Keratinocyte (primary cell): Measurements from ENCODE around the gene TMEM135. TPM values are rescaled to one million over a fixed set of nuclear protein-coding genes. Genes with fewer than 3 reads are reported as not detected.

Source experiments
- DNase-seq: peaks from one replicate; pipeline ENCODE4 v3.0.0-alpha.2; 2011; ENCODE audit warnings: low read depth, missing footprints, low spot score
- FAIRE-seq: peaks from 2 replicates; lab custom pipeline; 2011; peaks lifted over from hg19 to GRCh38; lab: Jason Lieb, UNC
- H2AFZ ChIP-seq: 2 replicates; pipeline ENCODE4 v1.6.0; 2012; ENCODE audit warnings: low read length, control low read depth, inconsistent platforms; ENCODE audit not compliant: control insufficient read depth
- H3K27ac ChIP-seq: 2 replicates; pipeline ENCODE4 v1.5.1; 2011; ENCODE audit warnings: low read length; ENCODE audit not compliant: control insufficient read depth, insufficient read depth
- H3K27me3 ChIP-seq: 3 replicates; pipeline ENCODE4 v1.6.0; 2011; ENCODE audit warnings: low read length; ENCODE audit not compliant: control insufficient read depth, insufficient read depth; ENCODE audit errors: extremely low read depth
- H3K36me3 ChIP-seq, 2 experiments: 2 replicates in 1 of 2; 3 replicates in 1 of 2; pipeline ENCODE4 v1.5.1; 2011; ENCODE audit warnings: low read length in 2 of 2, mild to moderate bottlenecking in 1 of 2; ENCODE audit not compliant: control insufficient read depth in 2 of 2, insufficient read depth in 2 of 2; ENCODE audit errors: extremely low read depth in 1 of 2
- H3K4me1 ChIP-seq: 3 replicates; pipeline ENCODE4 v1.5.1; 2011; ENCODE audit warnings: low read length; ENCODE audit not compliant: control insufficient read depth, insufficient read depth; ENCODE audit errors: extremely low read depth
- H3K4me2 ChIP-seq: 3 replicates; pipeline ENCODE4 v1.6.0; 2011; ENCODE audit warnings: low read depth, low read length; ENCODE audit not compliant: control insufficient read depth, insufficient read depth; ENCODE audit errors: extremely low read depth
- H3K4me3 ChIP-seq, 3 experiments: fragments of 200-600 bp in 1 of 3; sonication (generic) in 1 of 3; 2 replicates in 2 of 3; 3 replicates in 1 of 3; pipeline ENCODE4 v1.5.1; 2011 to 2016; ENCODE audit warnings: low read length in 3 of 3, mild to moderate bottlenecking in 3 of 3, control low read depth in 2 of 3, inconsistent platforms in 1 of 3, low read depth in 1 of 3, mixed read lengths in 1 of 3, mixed run types in 1 of 3, moderate library complexity in 1 of 3; ENCODE audit not compliant: control insufficient read depth in 2 of 3, insufficient read depth in 2 of 3; ENCODE audit errors: extremely low read depth in 1 of 3
- H3K79me2 ChIP-seq: 2 replicates; pipeline ENCODE4 v1.6.0; 2012; ENCODE audit warnings: low read length; ENCODE audit not compliant: control insufficient read depth, insufficient read depth
- H3K9ac ChIP-seq: 3 replicates; pipeline ENCODE4 v1.6.0; 2011; ENCODE audit warnings: low read length; ENCODE audit not compliant: control insufficient read depth, insufficient read depth; ENCODE audit errors: extremely low read depth
- H3K9me1 ChIP-seq: 3 replicates; pipeline ENCODE4 v1.6.0; 2011; ENCODE audit warnings: low read length; ENCODE audit not compliant: control insufficient read depth, insufficient read depth; ENCODE audit errors: extremely low read depth
- H3K9me3 ChIP-seq: 2 replicates; pipeline ENCODE4 v1.5.1; 2012; ENCODE audit warnings: low read depth, low read length; ENCODE audit not compliant: control insufficient read depth
- H4K20me1 ChIP-seq: 3 replicates; pipeline ENCODE4 v1.6.0; 2011; ENCODE audit warnings: low read length; ENCODE audit not compliant: control insufficient read depth, insufficient read depth; ENCODE audit errors: extremely low read depth
- CTCF ChIP-seq, 3 experiments: IDR thresholded peaks in 1 of 3; conservative IDR thresholded peaks in 1 of 3; optimal IDR thresholded peaks in 1 of 3; 2 replicates in 2 of 3; 3 replicates in 1 of 3; pipeline versions ENCODE3 to v1.5.1; 2011; ENCODE audit warnings: low read length in 3 of 3, mild to moderate bottlenecking in 3 of 3, moderate library complexity in 2 of 3, control low read depth in 1 of 3, inconsistent platforms in 1 of 3; ENCODE audit not compliant: insufficient read depth in 2 of 3; ENCODE audit errors: extremely low read depth in 1 of 3
- EZH2 ChIP-seq: IDR thresholded peaks from one replicate; pipeline ENCODE4 v1.6.1; 2012; ENCODE audit warnings: inconsistent platforms, mild to moderate bottlenecking, low read length, moderate library complexity
- dilution Hi-C: fragments of 300-500 bp; cut with MboI; formaldehyde crosslinking; loops from one replicate; pipeline ENCODE4 v1.7.0; 2020; ENCODE audit warnings: low sequenced_read_pairs; ENCODE audit not compliant: extremely low pct_ligation_motif_present
- polyA plus RNA-seq, 5 experiments: library from polyadenylated mRNA; depleted of rRNA in 3 of 5; stranded (reverse) in 3 of 5; stranded (forward) in 1 of 5; unstranded in 1 of 5; fragments of >200 nt; gene quantifications; 1 replicate in 1 of 5; 2 replicates in 3 of 5; 3 replicates in 1 of 5; pipeline versions ENCODE4 v1.2.1 to v1.2.3, GENCODE V29; 2011 to 2012; ENCODE audit warnings: missing spikeins in 2 of 5, low read depth in 1 of 5, low replicate concordance in 1 of 5

TMEM135 gene
- polyA plus RNA-seq, 1 donor (not counting 4 experiments of a cell fraction or from before 2014, with no cell fraction given) = 15.0 TPM

- dilution Hi-C loops = no loop called here
- Histone ChIP-seq H3K9me1 (no peaks in the 10 kb centered on the region), H3K4me3 (peak overlapping the region; percentile 58 to 98 (median 89)), H3K79me2 (peaks cover 32% of the 10 kb centered on the region), H3K36me3 (no peaks in the 10 kb centered on the region), H3K9ac (peak overlapping the region; percentile 85), H3K4me1 (peaks cover 14% of the 10 kb centered on the region), H4K20me1 (no peaks in the 10 kb centered on the region), H2AFZ (peak overlapping the region; percentile 57), H3K9me3 (no peaks in the 10 kb centered on the region), H3K27ac (peak overlapping the region; percentile 21), H3K27me3 (no peaks in the 10 kb centered on the region), H3K4me2 (peak overlapping the region; percentile 90)
- no peak for FAIRE-seq
- DNase-seq = no peak
- TF ChIP-seq EZH2 = no peak
- TF ChIP-seq CTCF (optimal IDR thresholded peaks at IDR 0.05 in 1 of 3, IDR thresholded peaks at IDR 0.05 in 1 of 3, conservative IDR thresholded peaks at IDR 0.05 in 1 of 3; ENCODE audit: extremely low read depth in 1 of 3, insufficient read depth in 2 of 3, low read length in 3 of 3) = no peak
These were observed 672 bp downstream of the TMEM135 start for GRCh38 chr11:87038235-87038977.

- no peaks in the 10 kb centered on the region for H3K9me3 ChIP-seq
- no peak overlapping the region for H3K27ac ChIP-seq
- H3K4me3 ChIP-seq = peak overlapping the region in 2 of 3 experiments; percentile 5 to 98
- H3K79me2 ChIP-seq = peaks cover 34% of the 10 kb centered on the region
- no peaks in the 10 kb centered on the region for H4K20me1 ChIP-seq
- no peaks in the 10 kb centered on the region for H3K27me3 ChIP-seq
- peak overlapping the region; percentile 90 for H3K4me2 ChIP-seq
- FAIRE-seq (no peak), DNase-seq (no peak)
- H2AFZ ChIP-seq = no peak overlapping the region
- no peak overlapping the region for H3K9ac ChIP-seq
- H3K9me1 ChIP-seq = no peaks in the 10 kb centered on the region
- no peaks in the 10 kb centered on the region for H3K36me3 ChIP-seq
- TF ChIP-seq EZH2 (no peak), CTCF (optimal IDR thresholded peaks at IDR 0.05 in 1 of 3, IDR thresholded peaks at IDR 0.05 in 1 of 3, conservative IDR thresholded peaks at IDR 0.05 in 1 of 3; ENCODE audit: extremely low read depth in 1 of 3, insufficient read depth in 2 of 3, low read length in 3 of 3) (no peak)
- peaks cover 14% of the 10 kb centered on the region for H3K4me1 ChIP-seq
- dilution Hi-C loops = no loop called here
These were observed 1.6 kb downstream of the TMEM135 start for GRCh38 chr11:87039371-87039770.
